Body of pancreas (tissue), 4 donors: ENCODE results near the gene ATP11A.

ENCODE experiments used
- POLR2A ChIP-seq, 3 donors: fragments of 450-650 bp; IDR thresholded peaks; one replicate each; pipeline ENCODE4 v1.6.1; 2016; ENCODE audit warnings: antibody characterized with exemption in 3 of 3, mild to moderate bottlenecking in 2 of 3
- TF ChIP-seq, protein P1 (sequence below), 7 experiments: fragments of 450-650 bp in 4 of 7; fragments of 200-600 bp in 3 of 7; sonication (generic) in 3 of 7; IDR thresholded peaks; one replicate each; pipeline ENCODE4 v1.5.1; 2016 to 2019; ENCODE audit warnings: antibody characterized with exemption in 7 of 7

DNA sequence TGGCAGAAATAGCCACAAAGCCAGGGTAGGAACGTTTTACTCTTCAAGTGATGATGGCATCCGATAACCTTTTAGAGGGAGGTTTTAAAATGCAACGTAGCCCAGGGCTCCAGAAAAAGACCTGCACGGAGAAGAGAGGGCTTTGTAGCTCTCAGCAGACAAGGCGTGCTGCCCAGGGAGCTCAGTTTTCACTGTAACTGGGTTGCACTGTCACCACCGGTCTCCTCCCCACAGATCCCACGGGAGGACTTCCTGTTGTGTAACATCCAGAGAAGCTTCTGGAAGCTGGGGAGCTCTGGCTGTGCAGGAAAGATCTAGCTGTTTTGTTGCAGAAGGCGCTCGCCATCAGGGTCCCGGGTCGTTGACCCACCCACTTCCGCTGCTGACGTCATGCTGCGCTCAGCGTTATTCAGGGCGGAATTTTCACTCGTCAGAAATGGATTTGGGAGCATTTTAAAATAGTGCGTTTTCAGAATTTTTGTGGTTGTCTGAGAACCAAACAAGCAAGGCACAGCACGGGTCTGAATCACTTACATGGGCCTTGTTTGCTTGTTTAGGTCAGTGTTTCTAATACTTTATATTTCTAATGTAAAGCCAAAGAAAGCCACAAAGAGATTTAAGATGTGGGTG, 50.8 kb downstream of the ATP11A start:
- no peak for TF ChIP-seq POLR2A (IDR thresholded peaks at IDR 0.05)
- TF ChIP-seq, protein P1, sequence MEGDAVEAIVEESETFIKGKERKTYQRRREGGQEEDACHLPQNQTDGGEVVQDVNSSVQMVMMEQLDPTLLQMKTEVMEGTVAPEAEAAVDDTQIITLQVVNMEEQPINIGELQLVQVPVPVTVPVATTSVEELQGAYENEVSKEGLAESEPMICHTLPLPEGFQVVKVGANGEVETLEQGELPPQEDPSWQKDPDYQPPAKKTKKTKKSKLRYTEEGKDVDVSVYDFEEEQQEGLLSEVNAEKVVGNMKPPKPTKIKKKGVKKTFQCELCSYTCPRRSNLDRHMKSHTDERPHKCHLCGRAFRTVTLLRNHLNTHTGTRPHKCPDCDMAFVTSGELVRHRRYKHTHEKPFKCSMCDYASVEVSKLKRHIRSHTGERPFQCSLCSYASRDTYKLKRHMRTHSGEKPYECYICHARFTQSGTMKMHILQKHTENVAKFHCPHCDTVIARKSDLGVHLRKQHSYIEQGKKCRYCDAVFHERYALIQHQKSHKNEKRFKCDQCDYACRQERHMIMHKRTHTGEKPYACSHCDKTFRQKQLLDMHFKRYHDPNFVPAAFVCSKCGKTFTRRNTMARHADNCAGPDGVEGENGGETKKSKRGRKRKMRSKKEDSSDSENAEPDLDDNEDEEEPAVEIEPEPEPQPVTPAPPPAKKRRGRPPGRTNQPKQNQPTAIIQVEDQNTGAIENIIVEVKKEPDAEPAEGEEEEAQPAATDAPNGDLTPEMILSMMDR (IDR thresholded peaks at IDR 0.05), result no peak
